ENCODE measurements around the gene ASS1.

- TF ChIP-seq CTCF (conservative IDR thresholded peaks at IDR 0.05): no peak
- no peak for TF ChIP-seq EZH2 (IDR thresholded peaks at IDR 0.05; ENCODE audit: low read depth)
Observed at GRCh38 chr9:130526193-130526853, 81.6 kb downstream of the ASS1 start.

Data from PC-9 (cell line).